PC-9 (cell line): ENCODE results near the gene CCL21. TPM values are rescaled to one million over a fixed set of nuclear protein-coding genes. Genes with fewer than 3 reads are reported as not detected.
"Not testable (repeated sequence)": the region's sequence is repeated elsewhere in the genome, so short reads cannot be mapped to it uniquely, and the experiment has no call there.

Experiments used
- BruUV-seq: library from RNA; stranded (reverse); fragments of 400-500 nt; replicated peaks from 2 replicates; lab custom pipeline; 2021; lab: Mats Ljungman, UMichigan
- CTCF ChIA-PET: fragments of 300-600 bp; sonication (Branson Sonifier 250); formaldehyde crosslinking; loops from one replicate; lab custom pipeline; 2022; ENCODE audit warnings: antibody characterized with exemption; lab: Charles Lee
- POLR2A ChIA-PET: fragments of 300-600 bp; sonication (Branson Sonifier 250); formaldehyde crosslinking; loops from one replicate; lab custom pipeline; 2022; ENCODE audit warnings: antibody characterized with exemption; ENCODE audit not compliant: unreplicated experiment; lab: Charles Lee
- DNase-seq, 2 experiments: peaks; one replicate each; pipeline versions ENCODE4 v3.0.0 to v3.0.0-alpha.2; 2015 to 2022; ENCODE audit warnings: mixed read lengths in 1 of 2
- H2AFZ ChIP-seq: fragments of 200-600 bp; sonication (generic); 2 replicates; pipeline ENCODE4 v1.8.1; 2017; ENCODE audit warnings: antibody characterized with exemption
- H3F3A ChIP-seq: fragments of 200-600 bp; sonication (generic); 2 replicates; pipeline ENCODE4 v1.8.1; 2017; ENCODE audit warnings: antibody characterized with exemption, mild to moderate bottlenecking, low read depth; ENCODE audit not compliant: insufficient read depth
- H3K27ac ChIP-seq: fragments of 200-600 bp; sonication (generic); 2 replicates; pipeline ENCODE4 v1.6.1; 2016; ENCODE audit warnings: mixed run types
- H3K27me3 ChIP-seq: fragments of 200-600 bp; sonication (generic); 2 replicates; pipeline ENCODE4 v1.6.1; 2016; ENCODE audit warnings: low read depth, mixed run types; ENCODE audit not compliant: insufficient read depth
- H3K36me3 ChIP-seq: fragments of 200-600 bp; sonication (generic); 2 replicates; pipeline ENCODE4 v1.6.1; 2016; ENCODE audit warnings: low read depth, mixed run types
- H3K4me1 ChIP-seq: fragments of 200-600 bp; sonication (generic); replicated peaks from 2 replicates; pipeline ENCODE4 v1.6.1; 2016; ENCODE audit warnings: mixed run types; ENCODE audit not compliant: insufficient read depth
- H3K4me2 ChIP-seq: fragments of 200-600 bp; sonication (generic); 2 replicates; pipeline ENCODE4 v1.6.1; 2017; ENCODE audit warnings: mixed run types
- H3K4me3 ChIP-seq: fragments of 200-600 bp; sonication (generic); 2 replicates; pipeline ENCODE4 v1.6.1; 2016; ENCODE audit warnings: mixed run types
- H3K79me2 ChIP-seq: fragments of 200-600 bp; sonication (generic); 2 replicates; pipeline ENCODE4 v1.6.1; 2017; ENCODE audit warnings: low read depth, mixed run types
- H3K9me2 ChIP-seq: fragments of 200-600 bp; sonication (generic); 2 replicates; pipeline ENCODE4 v1.8.1; 2017; ENCODE audit warnings: mild to moderate bottlenecking; ENCODE audit not compliant: insufficient read depth
- H3K9me3 ChIP-seq: fragments of 200-600 bp; sonication (generic); 2 replicates; pipeline ENCODE4 v1.8.1; 2016; ENCODE audit warnings: low read depth; ENCODE audit not compliant: insufficient read depth
- H4K20me1 ChIP-seq: fragments of 200-600 bp; sonication (generic); 2 replicates; pipeline ENCODE4 v1.8.1; 2017; ENCODE audit not compliant: insufficient read depth
- EZH2 ChIP-seq: fragments of 200-600 bp; sonication (generic); IDR thresholded peaks from 2 replicates; pipeline ENCODE4 v1.8.0; 2017; ENCODE audit warnings: antibody characterized with exemption, low read depth
- intact Hi-C: fragments of 100-400 bp; cut with micrococcal nuclease; formaldehyde crosslinking; loops from one replicate; pipeline ENCODE4 v1.10.0; 2022; ENCODE audit not compliant: unreplicated experiment
- total RNA-seq: library from RNA; stranded (reverse); gene quantifications from 2 replicates; pipeline ENCODE4 v1.2.3, GENCODE V29; 2021
- TF ChIP-seq, protein P1 (sequence below): fragments of 200-600 bp; sonication (generic); conservative IDR thresholded peaks from 2 replicates; pipeline ENCODE4 v1.6.1; 2017; ENCODE audit warnings: mixed run types, antibody characterized with exemption, mild to moderate bottlenecking, moderate library complexity

CCL21 gene
- total RNA-seq, 1 experiment from 2014 or later: not detected

DNA sequence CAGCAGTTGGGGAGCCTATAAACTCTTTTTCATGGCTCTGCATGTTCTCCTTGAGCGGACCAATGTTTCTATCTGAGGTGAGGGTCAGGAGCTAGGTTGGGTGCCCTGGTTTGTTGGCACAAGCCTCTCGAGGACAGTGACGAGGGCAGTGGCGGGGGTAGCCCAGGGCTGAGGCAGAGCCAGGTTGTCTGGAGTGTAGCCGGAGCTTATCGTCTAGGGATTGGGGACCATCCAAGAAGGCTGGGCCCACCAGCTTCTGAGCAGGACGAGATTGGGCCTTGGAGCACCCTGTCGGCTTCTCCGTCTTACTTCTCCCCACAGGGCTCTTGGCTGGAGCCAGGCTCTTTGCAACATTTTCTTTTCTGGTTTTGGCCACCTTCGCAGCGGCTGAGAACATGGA lies 13.2 kb upstream of the CCL21 start:
- no peak for DNase-seq
- ChIA-PET CTCF (no interaction called here), POLR2A (no interaction called here)
- Histone ChIP-seq H3K4me2 (no peak overlapping the region), H3K4me3 (no peak overlapping the region), H2AFZ (no peak overlapping the region), H3F3A (no peaks in the 10 kb centered on the region), H3K79me2 (no peaks in the 10 kb centered on the region), H3K9me2 (no peaks in the 10 kb centered on the region), H3K27me3 (no peaks in the 10 kb centered on the region), H3K36me3 (no peaks in the 10 kb centered on the region), H3K9me3 (no peaks in the 10 kb centered on the region), H3K27ac (no peak overlapping the region), H4K20me1 (no peaks in the 10 kb centered on the region), H3K4me1 (no peaks in the 10 kb centered on the region)
- TF ChIP-seq, protein P1, sequence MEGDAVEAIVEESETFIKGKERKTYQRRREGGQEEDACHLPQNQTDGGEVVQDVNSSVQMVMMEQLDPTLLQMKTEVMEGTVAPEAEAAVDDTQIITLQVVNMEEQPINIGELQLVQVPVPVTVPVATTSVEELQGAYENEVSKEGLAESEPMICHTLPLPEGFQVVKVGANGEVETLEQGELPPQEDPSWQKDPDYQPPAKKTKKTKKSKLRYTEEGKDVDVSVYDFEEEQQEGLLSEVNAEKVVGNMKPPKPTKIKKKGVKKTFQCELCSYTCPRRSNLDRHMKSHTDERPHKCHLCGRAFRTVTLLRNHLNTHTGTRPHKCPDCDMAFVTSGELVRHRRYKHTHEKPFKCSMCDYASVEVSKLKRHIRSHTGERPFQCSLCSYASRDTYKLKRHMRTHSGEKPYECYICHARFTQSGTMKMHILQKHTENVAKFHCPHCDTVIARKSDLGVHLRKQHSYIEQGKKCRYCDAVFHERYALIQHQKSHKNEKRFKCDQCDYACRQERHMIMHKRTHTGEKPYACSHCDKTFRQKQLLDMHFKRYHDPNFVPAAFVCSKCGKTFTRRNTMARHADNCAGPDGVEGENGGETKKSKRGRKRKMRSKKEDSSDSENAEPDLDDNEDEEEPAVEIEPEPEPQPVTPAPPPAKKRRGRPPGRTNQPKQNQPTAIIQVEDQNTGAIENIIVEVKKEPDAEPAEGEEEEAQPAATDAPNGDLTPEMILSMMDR: no peak
- no peak for TF ChIP-seq EZH2
- no TSS peak for BruUV-seq
- intact Hi-C loops: no loop called here

DNA sequence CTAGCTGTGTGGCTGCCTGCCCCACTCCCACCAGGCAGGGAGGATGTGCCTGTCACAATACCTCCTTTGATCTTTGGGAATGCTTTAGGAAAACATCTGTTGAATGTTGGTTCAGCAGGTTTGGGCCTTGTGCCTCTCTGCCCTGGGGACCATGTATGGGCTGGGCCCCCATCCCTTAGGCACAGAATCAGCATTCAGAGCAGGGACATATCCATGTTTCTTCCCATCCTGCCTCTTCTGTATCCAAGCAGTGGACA lies 9.8 kb upstream of the CCL21 start:
- DNase-seq, H2AFZ ChIP-seq, H4K20me1 ChIP-seq, H3K27ac ChIP-seq, H3K9me3 ChIP-seq, H3F3A ChIP-seq, POLR2A ChIA-PET, H3K4me1 ChIP-seq, H3K79me2 ChIP-seq, CTCF ChIA-PET, H3K36me3 ChIP-seq, H3K27me3 ChIP-seq, H3K9me2 ChIP-seq, intact Hi-C loops, BruUV-seq, H3K4me2 ChIP-seq, H3K4me3 ChIP-seq: not testable (repeated sequence)

- TF ChIP-seq, protein P1: no peak
- TF ChIP-seq EZH2: no peak
- Histone ChIP-seq H3F3A (no peaks in the 10 kb centered on the region), H3K4me1 (no peaks in the 10 kb centered on the region), H2AFZ (no peak overlapping the region), H3K27ac (no peak overlapping the region), H3K79me2 (no peaks in the 10 kb centered on the region), H3K4me2 (no peak overlapping the region), H3K27me3 (no peaks in the 10 kb centered on the region), H3K9me2 (no peaks in the 10 kb centered on the region), H3K36me3 (no peaks in the 10 kb centered on the region), H4K20me1 (no peaks in the 10 kb centered on the region), H3K9me3 (no peaks in the 10 kb centered on the region), H3K4me3 (no peak overlapping the region)
- no TSS peak for BruUV-seq
- CTCF ChIA-PET: no interaction called here
- POLR2A ChIA-PET: interaction anchor here (0.6 kb wide), 1 partner anchor 81 kb away, joined by 4 read pairs; no protein-coding TSS in a partner anchor
- intact Hi-C loops: no loop called here
- DNase-seq: no peak
These were observed 9.3 kb upstream of the CCL21 start for GRCh38 chr9:34719021-34719768.
